HG03196 (cell line): Measurements from ENCODE around the gene CIAO1.
A peak's percentile ranks its signal among the peaks of the same experiment; 100 is the strongest.
"Not testable (repeated sequence)": the region's sequence is repeated elsewhere in the genome, so short reads cannot be mapped to it uniquely, and the experiment has no call there.

Experiments
- ATAC-seq: cut with Tn5 transposase; IDR thresholded peaks from one replicate; pipeline ENCODE4 v1.9.1; 2021; ENCODE audit not compliant: unreplicated experiment

The CIAO1 gene

GRCh38 chr2:96274355-96275056, 8.5 kb downstream of the CIAO1 start:
- no peak for ATAC-seq

GRCh38 chr2:96276787-96277499, 10.9 kb downstream of the CIAO1 start:
- ATAC-seq = no peak

GRCh38 chr2:96287273-96287856, 21.3 kb downstream of the CIAO1 start:
- no peak for ATAC-seq

GRCh38 chr2:96291751-96292150, 25.7 kb downstream of the CIAO1 start:
- ATAC-seq = no peak

- ATAC-seq = not testable (repeated sequence)
Observed at GRCh38 chr2:96294271-96294670, 28.2 kb downstream of the CIAO1 start.

GRCh38 chr2:96296925-96297324, 30.9 kb downstream of the CIAO1 start:
- ATAC-seq = no peak

GRCh38 chr2:96301865-96302264, 35.8 kb downstream of the CIAO1 start:
- no peak for ATAC-seq

GRCh38 chr2:96304606-96305005, 38.6 kb downstream of the CIAO1 start:
- no peak for ATAC-seq

- peak; percentile 74 for ATAC-seq
Observed at GRCh38 chr2:96305091-96305978, 39.3 kb downstream of the CIAO1 start, which contains the start of gene SNRNP200. Gene SNRNP200, minus strand, starts transcription at chr2:96305546. Its CDS starts 109 bp downstream, at chr2:96305437.

- ATAC-seq = no peak
Observed at GRCh38 chr2:96305979-96306308, 39.9 kb downstream of the CIAO1 start.

- ATAC-seq = no peak
Observed at GRCh38 chr2:96306370-96306769, 40.3 kb downstream of the CIAO1 start.

- no peak for ATAC-seq
Observed at GRCh38 chr2:96308248-96308647, 42.2 kb downstream of the CIAO1 start.

GRCh38 chr2:96315005-96315399, 49.0 kb downstream of the CIAO1 start:
- no peak for ATAC-seq

- no peak for ATAC-seq
Observed at GRCh38 chr2:96315400-96316071, 49.5 kb downstream of the CIAO1 start.

GRCh38 chr2:96316999-96317398, 51.0 kb downstream of the CIAO1 start:
- no peak for ATAC-seq

GRCh38 chr2:96317584-96317997, 51.6 kb downstream of the CIAO1 start:
- no peak for ATAC-seq

- no peak for ATAC-seq
Observed at GRCh38 chr2:96318723-96319122, 52.7 kb downstream of the CIAO1 start.

- no peak for ATAC-seq
Observed at GRCh38 chr2:96319396-96319795, 53.4 kb downstream of the CIAO1 start.

GRCh38 chr2:96320326-96320725, 54.3 kb downstream of the CIAO1 start:
- no peak for ATAC-seq

- peak; percentile 24 for ATAC-seq
Observed at GRCh38 chr2:96320728-96321622, 55.0 kb downstream of the CIAO1 start.
